ENCODE measurements around the gene SLFN5.
A peak's percentile ranks its signal among the peaks of the same experiment; 100 is the strongest.
"Not testable (repeated sequence)": the region's sequence is repeated elsewhere in the genome, so short reads cannot be mapped to it uniquely, and the experiment has no call there.

SLFN5 gene

GRCh38 chr17:35287286-35287811, 44.5 kb downstream of the SLFN5 start:
- DNase-seq (ENCODE audit: low read depth in 4 of 4, low spot score in 1 of 4), result no peak

GRCh38 chr17:35289222-35289621, 46.4 kb downstream of the SLFN5 start:
- DNase-seq (ENCODE audit: low read depth in 4 of 4, low spot score in 1 of 4), result no peak

GRCh38 chr17:35291802-35292201, 48.9 kb downstream of the SLFN5 start:
- no peak for DNase-seq (ENCODE audit: low read depth in 4 of 4, low spot score in 1 of 4)

GRCh38 chr17:35293151-35293847, 50.4 kb downstream of the SLFN5 start:
- DNase-seq (ENCODE audit: low read depth in 4 of 4, low spot score in 1 of 4), result no peak

- no peak for DNase-seq (ENCODE audit: low read depth in 4 of 4, low spot score in 1 of 4)
These were observed 51.9 kb downstream of the SLFN5 start for GRCh38 chr17:35294756-35295155.

- DNase-seq (ENCODE audit: low read depth in 4 of 4, low spot score in 1 of 4), result no peak
These were observed 52.8 kb downstream of the SLFN5 start for GRCh38 chr17:35295686-35296085.

GRCh38 chr17:35297666-35298065, 54.8 kb downstream of the SLFN5 start:
- no peak for DNase-seq (ENCODE audit: low read depth in 4 of 4, low spot score in 1 of 4)

GRCh38 chr17:35298639-35299038, 55.8 kb downstream of the SLFN5 start:
- DNase-seq (ENCODE audit: low read depth in 4 of 4, low spot score in 1 of 4), result no peak

- no peak for DNase-seq (ENCODE audit: low read depth in 4 of 4, low spot score in 1 of 4)
These were observed 56.3 kb downstream of the SLFN5 start for GRCh38 chr17:35299135-35299534.

- not testable (repeated sequence) for DNase-seq (ENCODE audit: low read depth in 4 of 4, low spot score in 1 of 4)
These were observed 66.5 kb downstream of the SLFN5 start for GRCh38 chr17:35309345-35309744.

- no peak for DNase-seq (ENCODE audit: low read depth in 4 of 4, low spot score in 1 of 4)
These were observed 69.5 kb downstream of the SLFN5 start for GRCh38 chr17:35312346-35312745.

GRCh38 chr17:35312790-35313711, 70.2 kb downstream of the SLFN5 start:
- peak in 3 of 4 experiments; percentile 11 to 56 (median 47) for DNase-seq (ENCODE audit: low read depth in 4 of 4, low spot score in 1 of 4)

- DNase-seq (ENCODE audit: low read depth in 4 of 4, low spot score in 1 of 4), result no peak
These were observed 71.1 kb downstream of the SLFN5 start for GRCh38 chr17:35313875-35314409.

- no peak for DNase-seq (ENCODE audit: low read depth in 4 of 4, low spot score in 1 of 4)
These were observed 71.7 kb downstream of the SLFN5 start for GRCh38 chr17:35314415-35315216.

- DNase-seq (ENCODE audit: low read depth in 4 of 4, low spot score in 1 of 4), result no peak
These were observed 72.4 kb downstream of the SLFN5 start for GRCh38 chr17:35315283-35315682.

- DNase-seq (ENCODE audit: low read depth in 4 of 4, low spot score in 1 of 4), result no peak
These were observed 73.1 kb downstream of the SLFN5 start for GRCh38 chr17:35315971-35316370.

- no peak for DNase-seq (ENCODE audit: low read depth in 4 of 4, low spot score in 1 of 4)
These were observed 79.9 kb downstream of the SLFN5 start for GRCh38 chr17:35322749-35323148.

Measured in stimulated activated CD4-positive, alpha-beta T cell treated with anti-CD3 and anti-CD28 coated beads, Interleukin-1b, Interleukin-23, amount 100 ng/mL, for 24 hours (primary cell).